GM23338 (cell line): ENCODE data around the gene BFSP2.
"Not testable (repeated sequence)": the region's sequence is repeated elsewhere in the genome, so short reads cannot be mapped to it uniquely, and the experiment has no call there.

ENCODE experiments used
- EZH2 ChIP-seq: fragments of 200-600 bp; sonication (generic); IDR thresholded peaks from one replicate; pipeline ENCODE4 v1.8.0; 2017; ENCODE audit warnings: antibody characterized with exemption, mild to moderate bottlenecking, low read depth; ENCODE audit not compliant: unreplicated experiment
- POLR2AphosphoS5 ChIP-seq: IDR thresholded peaks from 2 replicates; pipeline ENCODE4 v1.6.1; 2016; ENCODE audit warnings: antibody characterized with exemption, low read depth
- TF ChIP-seq, protein P1 (sequence below), 2 experiments: fragments of 200-600 bp in 1 of 2; sonication (generic) in 1 of 2; conservative IDR thresholded peaks; 2 replicates each; pipeline versions ENCODE4 v1.5.1 to v1.6.1; 2016 to 2017; ENCODE audit warnings: antibody characterized with exemption in 2 of 2, low read depth in 2 of 2, mild to moderate bottlenecking in 2 of 2, moderate library complexity in 1 of 2

DNA sequence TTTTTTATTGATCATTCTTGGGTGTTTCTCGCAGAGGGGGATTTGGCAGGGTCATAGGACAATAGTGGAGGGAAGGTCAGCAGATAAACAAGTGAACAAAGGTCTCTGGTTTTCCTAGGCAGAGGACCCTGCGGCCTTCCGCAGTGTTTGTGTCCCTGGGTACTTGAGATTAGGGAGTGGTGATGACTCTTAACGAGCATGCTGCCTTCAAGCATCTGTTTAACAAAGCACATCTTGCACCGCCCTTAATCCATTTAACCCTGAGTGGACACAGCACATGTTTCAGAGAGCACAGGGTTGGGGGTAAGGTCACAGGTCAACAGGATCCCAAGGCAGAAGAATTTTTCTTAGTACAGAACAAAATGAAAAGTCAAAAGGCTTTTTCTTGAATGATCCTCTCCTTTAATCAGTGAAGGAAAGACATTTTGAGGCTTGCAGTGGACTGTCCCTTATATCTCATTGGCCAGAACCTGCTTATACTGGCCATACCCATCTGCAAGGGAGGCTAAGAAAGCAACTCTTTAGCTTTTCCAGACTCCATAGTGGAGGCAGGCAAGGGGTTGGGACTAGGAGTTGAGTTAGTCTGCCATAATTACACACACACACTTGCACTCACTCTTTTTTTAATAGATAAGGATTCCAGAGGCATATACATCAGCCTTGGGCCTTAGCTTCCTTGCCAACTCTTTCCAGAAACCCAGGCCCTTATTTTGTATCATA, 73.8 kb downstream of the BFSP2 start:
- TF ChIP-seq, protein P1, sequence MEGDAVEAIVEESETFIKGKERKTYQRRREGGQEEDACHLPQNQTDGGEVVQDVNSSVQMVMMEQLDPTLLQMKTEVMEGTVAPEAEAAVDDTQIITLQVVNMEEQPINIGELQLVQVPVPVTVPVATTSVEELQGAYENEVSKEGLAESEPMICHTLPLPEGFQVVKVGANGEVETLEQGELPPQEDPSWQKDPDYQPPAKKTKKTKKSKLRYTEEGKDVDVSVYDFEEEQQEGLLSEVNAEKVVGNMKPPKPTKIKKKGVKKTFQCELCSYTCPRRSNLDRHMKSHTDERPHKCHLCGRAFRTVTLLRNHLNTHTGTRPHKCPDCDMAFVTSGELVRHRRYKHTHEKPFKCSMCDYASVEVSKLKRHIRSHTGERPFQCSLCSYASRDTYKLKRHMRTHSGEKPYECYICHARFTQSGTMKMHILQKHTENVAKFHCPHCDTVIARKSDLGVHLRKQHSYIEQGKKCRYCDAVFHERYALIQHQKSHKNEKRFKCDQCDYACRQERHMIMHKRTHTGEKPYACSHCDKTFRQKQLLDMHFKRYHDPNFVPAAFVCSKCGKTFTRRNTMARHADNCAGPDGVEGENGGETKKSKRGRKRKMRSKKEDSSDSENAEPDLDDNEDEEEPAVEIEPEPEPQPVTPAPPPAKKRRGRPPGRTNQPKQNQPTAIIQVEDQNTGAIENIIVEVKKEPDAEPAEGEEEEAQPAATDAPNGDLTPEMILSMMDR (conservative IDR thresholded peaks at IDR 0.05; ENCODE audit: low read depth in 2 of 2): not testable (repeated sequence)
- TF ChIP-seq EZH2, POLR2AphosphoS5: not testable (repeated sequence)
